Glomerular visceral epithelial cell (primary cell): ENCODE data around the gene ZDHHC7.

Source experiments
- DNase-seq: peaks from one replicate; pipeline ENCODE4 v3.0.0-alpha.2; 2016; ENCODE audit errors: extremely low spot score

ZDHHC7 gene

DNA sequence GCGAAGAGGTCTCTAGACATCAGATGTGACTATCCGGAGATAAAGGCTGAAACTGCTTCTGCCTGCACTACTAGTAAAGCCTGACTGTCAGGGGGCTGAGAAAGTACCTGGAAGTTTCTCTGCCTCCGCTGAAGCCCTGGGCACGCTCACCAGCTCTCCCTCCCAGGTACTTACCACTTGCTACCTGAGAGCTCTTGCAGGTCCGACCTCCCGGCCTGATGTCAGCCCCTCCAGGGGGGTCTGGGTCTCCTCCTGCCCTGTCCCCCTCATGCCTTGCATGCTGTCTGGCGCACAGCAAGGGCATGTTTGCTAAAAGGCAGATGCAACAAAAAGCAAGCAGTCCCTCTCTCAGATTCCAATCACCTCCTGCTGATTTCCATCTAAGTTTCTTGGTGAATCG is 17.4 kb downstream of the ZDHHC7 start:
- no peak for DNase-seq

DNA sequence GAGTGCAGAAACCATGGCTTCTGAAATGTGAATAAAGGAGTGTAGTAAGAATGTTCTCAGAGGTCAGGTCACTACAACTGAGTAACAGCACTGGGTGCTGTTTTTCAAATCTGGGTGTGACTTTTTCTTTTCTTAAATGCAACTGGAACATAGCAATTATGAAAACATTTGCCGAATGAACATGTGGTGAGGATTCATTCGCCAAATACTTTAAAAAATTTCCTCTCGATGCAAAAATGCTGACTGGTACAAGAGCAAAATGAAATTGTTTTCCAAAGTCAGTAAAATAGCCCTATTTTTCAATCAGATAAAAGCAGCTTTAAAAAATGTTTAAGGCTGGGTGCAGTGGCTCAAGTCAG is 18.6 kb downstream of the ZDHHC7 start:
- no peak for DNase-seq

DNA sequence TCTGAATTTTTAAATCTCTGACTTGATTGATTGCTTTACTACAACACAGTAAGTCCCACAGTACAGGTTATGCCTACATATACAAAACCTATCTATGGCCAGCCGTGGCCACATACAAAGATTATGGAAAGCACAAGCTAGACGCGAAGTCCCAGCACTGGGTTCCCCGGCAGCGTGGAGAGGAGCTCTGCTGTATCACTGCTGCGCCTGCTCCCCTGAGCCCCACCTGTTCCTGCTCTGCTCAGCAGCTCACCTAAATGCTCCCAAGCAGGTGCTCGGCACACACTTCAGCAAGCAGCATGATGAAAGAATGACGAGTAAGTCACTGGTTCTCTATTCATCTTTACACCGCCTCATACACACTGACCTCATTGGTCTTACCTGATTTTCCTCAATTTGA is 20.6 kb downstream of the ZDHHC7 start:
- DNase-seq, result no peak

DNA sequence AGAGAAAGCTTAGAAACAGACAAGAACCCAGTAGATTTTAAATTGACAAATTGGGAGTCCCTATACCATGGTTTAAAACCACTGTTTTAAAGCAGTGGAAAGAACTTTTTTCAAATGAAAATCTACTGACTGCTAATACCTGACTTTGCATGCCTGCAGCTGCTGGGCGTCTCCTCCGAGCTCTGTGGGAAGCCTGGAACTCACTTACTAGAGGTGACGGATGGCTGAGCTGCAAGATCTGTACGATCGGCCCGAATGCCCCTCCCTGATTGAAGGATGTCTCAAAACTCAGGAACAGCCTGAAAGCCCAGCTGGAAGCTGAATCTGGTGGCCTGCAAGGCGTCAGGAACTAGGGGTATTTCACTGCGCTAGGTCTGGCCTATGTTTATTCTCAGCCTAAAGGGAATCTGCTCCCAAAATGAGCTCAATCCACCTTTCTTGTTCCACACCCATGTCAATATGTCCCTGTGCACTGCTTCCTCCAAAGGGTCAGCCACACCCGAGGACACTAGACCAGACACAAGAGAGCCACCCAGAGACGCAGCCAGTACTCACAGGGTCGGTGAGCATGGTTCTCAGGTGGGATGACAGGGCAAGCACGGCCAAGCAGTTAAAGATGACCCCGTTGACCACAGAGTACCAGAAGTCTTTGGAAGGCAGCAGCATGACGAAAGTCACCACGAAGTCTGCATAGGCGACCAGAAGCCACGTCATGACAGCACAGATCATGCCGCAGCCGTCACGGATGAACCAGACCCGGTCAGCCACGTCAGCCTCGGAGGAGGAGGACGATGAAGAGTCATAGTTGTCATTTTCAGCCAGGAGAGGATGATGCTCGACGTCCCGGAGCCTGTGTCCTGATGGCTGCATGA is 21.4 kb downstream of the ZDHHC7 start:
- peak; percentile 22 for DNase-seq

DNA sequence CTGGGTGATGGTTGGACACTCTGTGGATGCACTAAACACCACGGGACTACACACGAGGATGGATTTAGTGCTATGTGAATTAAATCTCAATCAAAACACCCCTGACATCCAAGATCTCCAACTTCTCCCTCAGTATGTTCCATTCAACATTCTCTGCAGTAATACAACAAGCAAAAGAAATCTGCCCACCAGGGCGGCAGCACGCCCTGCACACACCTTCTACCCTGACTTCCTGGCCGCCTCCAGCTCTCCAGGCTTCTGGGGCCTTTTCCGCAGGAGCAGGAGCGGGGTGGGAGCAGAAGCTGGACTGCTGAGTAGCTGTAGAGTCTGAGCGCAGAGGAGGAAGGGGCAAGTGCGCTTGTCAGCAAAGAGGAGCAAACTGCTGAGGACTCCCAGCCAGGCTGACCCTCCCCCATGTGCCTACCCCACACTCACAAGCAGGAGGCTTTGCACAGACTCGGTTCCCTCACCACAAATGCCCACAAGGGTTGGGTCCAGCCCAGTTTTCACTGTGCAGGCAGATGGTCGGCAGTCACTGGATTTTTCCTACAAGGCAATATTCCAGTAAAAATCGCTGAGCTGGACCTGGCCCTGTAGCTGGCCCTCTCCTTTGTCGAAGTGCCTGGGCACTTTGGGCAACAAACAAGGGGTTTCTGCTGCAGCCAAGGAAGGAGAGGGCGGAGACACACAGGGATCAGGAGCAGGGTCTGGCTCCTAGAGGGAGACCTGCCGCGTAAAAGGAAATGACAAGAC is 22.8 kb downstream of the ZDHHC7 start:
- no peak for DNase-seq

DNA sequence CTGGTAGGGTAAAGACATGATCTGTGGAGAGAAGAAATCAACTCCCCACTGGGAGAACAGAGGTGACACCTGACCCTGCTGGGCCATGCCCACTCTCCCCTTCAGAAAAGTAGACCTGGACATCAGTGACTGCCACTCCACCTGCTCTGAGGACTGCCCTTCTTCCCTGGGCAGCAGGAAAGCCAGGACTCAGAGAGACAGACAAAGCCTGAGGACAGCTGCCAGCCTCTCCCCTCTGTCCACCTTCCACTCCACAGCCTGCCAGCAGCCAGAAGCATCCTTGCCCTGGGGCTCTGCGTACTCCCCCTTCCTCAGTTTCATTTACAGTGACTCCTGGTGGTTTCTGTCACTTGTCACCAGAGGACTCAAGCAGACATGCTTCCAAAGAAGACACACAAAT is 24.5 kb downstream of the ZDHHC7 start:
- no peak for DNase-seq

DNA sequence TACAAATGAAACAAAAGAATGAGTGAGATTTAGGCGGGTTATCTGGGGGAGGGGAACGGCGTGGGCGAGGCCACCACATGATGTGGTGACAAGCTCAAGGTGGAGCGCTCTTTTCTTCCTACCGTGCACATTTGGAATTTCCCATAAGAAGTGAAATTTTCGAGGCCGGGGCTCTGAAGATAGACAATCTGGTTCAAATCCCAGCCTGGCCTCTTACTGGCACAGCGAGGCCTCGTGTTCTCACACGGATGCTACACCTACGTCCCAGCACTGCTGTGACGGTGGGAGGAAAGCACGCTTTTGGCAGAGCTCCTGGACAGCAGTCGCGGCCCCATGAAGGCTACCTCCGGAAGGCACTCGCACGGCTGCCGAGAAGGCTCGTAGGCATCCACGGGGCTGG is 25.2 kb downstream of the ZDHHC7 start:
- DNase-seq, result no peak

DNA sequence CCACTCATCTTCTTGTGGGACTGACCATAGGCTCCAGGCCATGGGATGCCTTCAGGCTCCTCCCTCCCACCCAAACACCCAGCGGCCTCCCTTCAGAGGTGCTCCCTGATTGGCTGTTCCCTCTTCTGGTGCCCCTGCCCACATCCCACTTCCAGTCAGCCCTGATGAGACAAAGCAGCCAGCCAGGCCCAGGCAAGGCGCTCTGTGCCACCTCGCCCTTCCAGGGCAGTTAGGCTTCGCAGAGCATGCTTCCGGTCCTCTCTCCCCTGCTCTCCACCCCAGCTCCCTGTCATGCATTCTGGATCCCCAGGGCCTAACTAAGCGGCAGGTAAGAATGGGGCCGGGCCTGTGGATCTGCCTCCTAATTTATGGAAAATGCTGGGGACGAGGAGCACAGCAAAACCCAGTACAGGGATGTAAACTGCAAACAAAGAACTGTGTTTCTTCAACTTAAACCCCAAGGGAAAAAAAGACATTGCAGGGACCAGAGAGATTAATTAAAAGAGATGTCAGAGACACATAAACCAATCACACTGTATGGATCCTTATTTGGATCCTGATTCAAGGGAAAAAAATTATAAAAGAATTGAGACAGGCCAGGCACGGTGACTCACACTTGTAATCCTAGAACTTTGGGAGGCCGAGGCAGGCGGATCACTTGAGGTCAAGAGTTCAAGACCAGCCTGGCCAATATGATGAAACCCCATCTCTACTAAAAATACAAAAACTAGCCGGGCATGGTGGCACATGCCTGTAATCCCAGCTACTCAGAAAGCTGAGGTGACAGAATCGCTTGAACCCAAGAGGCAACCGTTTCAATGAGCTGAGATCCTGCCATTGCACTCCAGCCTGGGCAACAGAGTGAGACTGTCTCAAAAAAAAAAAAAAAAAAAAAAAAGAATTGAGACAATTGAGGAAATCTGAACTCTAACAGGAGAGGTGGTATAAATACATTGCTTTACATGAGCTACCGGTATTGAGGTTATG is 26.0 kb downstream of the ZDHHC7 start:
- DNase-seq, result peak; percentile 35

DNA sequence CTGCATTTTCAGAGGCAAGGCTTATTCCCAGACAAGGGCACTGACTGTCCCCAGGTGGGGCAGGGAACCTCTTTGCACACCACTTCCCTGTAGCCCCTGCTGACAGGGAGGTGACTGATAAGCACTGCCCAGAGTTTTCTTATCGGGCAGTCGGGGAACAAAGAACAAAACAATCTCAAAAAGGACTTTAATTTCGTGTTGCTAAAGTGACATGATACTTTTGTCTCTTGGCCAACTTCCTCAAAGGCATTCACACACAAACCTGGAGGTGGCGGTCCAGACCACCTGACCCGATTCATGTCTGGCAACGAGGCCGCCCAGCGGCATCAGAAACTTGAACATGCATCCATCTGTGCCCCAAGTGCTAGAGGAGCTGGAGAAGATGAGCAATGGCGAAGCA is 28.9 kb downstream of the ZDHHC7 start:
- no peak for DNase-seq

DNA sequence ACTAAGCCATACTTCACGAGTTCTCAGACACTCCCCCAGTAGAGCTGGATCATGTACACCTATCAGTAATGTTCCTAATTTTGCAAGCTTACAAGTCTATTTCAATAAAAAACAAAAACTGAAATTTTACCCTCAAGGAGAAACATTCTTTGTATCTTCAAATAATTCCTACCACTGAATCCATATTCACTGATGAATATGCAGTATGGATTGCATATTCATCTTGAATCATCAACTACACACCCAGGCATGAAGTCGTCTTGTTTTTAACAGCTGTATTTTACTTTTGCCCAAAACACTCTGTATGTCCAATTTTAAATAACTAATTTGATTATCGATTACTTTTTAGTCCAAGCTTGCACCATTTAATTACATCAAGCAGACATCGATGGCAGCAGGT is 31.8 kb downstream of the ZDHHC7 start:
- DNase-seq, result no peak

DNA sequence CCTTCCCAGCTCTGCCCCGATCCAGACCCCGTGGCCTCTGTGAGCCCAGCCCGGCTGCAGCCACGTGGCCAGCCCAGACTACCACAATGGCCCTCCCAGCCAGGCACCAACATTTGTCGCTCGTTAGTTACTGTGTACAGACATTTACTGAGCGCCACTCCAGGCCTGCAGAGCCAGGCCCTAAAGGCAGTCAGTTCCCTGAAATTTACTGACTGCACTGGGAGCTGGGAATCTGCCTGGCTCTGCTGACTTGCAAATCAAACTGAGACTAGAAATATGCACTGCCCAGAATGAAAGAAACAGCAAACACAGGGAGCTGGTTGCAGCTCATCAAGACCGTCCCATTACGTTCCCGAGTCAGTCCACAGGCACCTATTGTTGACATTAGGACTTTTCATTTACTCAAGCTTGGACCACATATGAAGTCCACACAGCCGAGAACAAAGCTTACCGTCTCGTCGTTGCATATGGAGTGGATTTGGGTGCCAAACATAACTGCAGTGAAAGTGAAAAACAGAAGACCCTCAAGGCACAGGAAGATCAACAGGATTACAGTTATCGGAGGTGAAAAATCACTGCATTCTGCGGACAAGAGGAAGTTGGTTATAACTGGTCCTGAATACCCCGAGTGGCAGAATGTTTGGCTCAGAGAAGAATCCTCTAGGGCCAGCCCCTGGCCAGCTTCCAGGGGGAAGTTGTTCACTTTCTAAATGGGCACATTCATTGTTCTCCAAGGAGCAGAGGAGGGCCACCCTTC is 34.5 kb downstream of the ZDHHC7 start:
- no peak for DNase-seq

DNA sequence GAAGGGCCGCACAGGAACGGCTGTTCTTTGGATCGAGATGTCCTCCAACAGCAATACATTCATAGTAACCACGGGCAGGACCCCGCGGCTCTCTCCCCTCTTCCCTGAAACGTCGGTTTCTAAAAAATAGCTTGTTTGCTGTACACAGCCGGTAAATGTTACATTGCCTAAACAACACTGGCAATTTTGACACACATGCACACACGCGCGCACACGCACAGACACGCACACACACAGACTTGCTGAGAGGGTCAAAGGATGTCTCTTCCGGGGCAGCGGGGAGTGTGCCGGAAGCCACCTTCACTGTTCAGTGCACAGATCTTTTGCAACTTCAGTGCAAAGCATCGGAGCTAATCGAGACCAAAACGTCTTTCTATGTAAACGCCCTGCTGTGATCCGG is 35.8 kb downstream of the ZDHHC7 start:
- no peak for DNase-seq

DNA sequence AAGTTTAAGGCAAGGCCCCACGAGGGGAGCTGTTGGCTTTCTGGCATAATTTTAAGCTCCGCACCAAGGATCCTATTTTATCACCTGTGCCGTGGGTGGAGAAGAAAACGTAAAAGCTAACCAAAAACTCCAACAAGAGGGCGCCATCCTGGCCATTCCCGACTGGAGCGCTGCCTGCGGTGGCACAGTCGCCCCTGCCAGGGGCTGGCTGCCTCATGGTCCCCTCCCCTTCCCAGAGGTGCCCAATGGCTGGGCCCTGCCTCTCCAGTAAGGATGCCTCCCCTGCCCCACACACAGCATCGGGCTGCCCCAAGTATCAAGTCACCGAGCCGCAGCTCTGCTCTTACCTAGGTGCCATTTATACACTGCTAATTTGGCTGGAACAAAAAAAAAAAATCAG is 36.3 kb downstream of the ZDHHC7 start:
- no peak for DNase-seq

DNA sequence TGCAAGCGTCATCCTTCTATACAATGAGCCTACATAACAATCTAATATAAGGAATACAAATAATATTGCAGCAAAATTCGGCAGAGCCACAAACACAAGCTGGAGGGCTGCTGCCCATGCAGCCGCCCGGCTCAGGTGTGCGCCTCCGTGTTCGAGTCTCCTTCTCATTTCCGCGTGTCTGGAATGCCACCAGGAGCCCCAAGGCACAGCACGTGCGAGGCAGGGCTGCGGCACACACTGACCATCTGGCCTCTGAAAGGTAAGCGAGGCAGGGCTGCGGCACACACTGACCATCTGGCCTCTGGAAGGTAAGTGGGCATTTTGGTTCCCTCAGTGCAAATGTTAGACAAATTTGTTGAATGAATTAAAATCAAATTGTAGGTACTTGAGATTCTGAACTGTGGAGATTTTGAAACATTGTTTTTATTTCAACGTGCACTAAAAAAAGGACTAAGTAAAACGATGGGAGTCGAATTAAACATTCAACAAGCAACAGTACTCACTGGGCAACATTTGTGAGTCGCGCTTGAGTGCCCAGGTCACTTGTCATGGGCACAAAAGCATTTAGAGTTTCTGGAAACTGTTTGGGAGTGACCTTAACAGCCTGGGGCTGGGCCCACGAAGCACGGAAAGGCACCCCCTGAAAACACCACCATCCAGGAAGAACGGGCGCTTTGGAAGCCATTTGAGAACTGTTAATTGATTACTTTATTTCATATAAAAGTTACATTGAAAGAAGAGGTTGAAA is 37.4 kb downstream of the ZDHHC7 start:
- no peak for DNase-seq

DNA sequence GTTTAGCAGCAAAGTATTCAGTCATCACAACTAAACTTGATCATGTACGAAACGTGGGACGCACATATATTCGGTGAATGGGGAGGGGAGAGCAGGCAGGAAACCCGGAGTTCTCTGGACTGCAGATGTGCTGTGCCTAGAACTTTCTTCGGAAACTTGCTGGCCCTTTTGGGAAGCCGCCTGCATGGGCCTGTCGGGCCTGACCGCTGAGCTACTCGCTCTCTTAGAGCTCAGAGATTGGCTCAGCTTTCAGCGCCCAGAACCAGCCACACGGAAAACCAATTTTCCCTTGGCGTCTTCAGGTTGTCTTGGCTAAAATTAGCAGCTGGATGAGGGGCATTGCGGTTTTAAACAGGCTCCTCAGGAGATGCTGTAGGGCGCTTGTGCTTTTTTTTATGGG is 38.1 kb downstream of the ZDHHC7 start:
- no peak for DNase-seq

DNA sequence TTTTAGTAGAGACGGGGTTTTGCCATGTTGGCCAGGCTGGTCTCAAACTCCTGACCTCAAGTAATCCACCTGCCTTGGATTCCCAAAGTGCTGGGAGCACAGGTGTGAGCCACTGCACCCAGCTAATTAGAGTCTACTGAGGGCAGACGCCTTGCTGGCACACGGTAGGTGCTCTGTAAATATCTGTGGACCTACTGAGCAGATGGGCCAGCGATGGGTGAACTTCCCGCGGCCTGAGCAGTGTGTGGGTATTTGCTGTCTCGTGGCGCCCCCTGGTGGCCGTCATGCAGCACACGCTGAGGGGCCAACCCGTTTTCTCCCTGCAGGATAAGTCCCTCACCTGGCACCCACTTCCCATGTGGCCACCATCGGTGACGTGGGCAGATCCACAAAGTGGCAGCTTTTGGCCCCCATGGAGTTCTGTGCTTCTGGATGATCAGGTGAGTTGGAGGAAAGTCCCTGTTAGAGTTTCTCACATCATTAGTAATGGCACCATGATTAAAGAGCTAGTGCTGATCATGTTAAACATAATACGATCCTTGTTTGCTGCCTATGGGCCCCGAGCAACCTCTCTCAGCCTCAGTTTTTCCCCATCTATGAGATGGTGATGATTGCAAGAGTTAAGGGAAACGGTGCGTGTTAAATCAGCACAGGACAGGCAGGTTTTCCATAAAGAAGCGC is 40.7 kb downstream of the ZDHHC7 start:
- DNase-seq, result peak; percentile 78

DNA sequence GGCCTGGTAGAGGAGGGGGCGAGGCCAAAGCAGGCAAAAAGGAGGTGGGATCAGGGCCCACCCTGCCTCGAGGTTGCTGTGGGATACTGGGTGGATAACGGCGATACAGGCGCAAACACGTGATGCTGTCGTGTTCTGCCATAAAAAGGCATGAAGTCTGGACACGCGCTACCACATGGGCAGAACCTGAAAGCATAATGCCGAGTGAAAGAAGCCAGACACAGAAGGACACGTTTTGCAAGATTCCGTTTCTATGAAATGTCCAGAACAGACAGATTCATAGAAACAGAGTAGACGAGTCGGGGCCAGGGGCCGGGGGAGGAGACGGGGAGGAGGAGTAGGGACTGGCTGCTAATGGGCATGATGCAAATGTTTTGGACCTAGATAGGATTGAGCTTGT is 43.5 kb downstream of the ZDHHC7 start:
- no peak for DNase-seq

DNA sequence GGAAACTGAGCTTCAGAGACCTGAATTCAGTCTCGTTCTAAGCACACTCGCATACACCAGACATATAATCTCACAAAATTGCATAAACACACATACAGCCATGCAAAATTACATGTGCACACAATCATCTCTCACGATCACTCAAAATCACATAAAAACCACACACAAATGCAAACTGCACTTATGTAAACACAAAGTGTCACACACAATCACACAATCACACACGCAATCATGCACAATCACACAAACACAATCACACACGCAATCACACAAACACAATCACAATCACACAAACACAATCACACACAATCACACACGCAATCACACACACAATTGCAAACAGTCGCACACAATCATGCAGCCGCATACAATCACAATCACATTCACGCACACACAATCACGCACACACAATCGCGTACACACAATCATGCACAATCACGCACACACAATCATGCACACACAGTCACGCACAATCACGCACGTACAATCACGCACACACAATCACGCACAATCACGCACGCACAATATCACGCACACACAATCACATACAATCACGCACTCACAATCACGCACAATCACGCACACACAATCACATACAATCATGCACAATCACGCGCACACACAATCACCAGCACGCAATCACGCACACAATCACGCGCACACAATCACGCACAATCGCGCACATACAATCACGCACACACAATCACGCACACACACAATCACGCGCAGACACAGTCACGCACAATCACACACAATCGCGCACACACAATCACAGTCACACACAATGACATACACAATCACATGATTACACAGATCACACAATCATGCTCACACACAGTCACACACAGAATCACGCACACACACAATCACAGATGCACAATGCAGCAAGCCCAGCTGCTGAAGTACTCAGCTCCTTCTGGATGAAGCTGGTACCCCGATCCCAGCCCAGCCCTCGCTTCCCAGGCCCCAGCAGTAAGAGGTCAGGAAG is 45.6 kb downstream of the ZDHHC7 start:
- no peak for DNase-seq
